GM19239 (cell line): ENCODE data around the gene TMEM82.

Experiments used
- DNase-seq: peaks from one replicate; pipeline ENCODE4 v3.0.0; 2011; ENCODE audit warnings: low spot score; ENCODE audit not compliant: insufficient read length
- FAIRE-seq: peaks from 2 replicates; lab custom pipeline; 2011; peaks lifted over from hg19 to GRCh38; lab: Jason Lieb, UNC

Gene TMEM82

DNA sequence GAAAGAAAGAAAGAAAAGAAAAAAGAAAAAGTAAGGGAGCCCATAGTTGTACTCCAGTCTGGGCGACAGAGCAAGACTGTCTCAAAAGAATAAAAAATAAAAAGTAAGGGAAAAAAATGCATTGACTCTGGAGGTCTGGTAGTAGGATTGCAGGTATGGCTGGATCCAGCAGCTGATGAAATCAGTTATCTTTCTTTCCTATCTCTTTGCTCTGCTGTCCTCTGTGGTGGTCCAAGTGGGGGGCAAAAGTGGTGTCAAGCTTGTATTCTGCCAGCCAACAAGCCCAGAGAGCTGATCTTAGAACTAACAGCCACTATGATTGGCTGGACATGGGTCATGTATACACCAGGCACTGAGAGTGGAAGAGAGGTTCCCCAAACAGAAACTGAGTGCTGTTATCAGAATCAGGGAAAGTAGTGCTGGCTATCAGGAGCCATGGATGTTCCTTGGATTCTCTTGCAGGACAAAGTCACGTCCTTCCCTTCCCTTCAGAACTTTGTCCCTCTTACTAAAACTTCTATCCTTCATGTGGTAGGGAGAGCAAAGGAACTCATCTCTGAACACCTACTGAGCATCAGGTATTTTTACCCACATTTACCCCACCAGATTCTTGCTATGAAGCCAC lies 12.8 kb downstream of the TMEM82 start:
- DNase-seq: no peak
- FAIRE-seq: no peak

DNA sequence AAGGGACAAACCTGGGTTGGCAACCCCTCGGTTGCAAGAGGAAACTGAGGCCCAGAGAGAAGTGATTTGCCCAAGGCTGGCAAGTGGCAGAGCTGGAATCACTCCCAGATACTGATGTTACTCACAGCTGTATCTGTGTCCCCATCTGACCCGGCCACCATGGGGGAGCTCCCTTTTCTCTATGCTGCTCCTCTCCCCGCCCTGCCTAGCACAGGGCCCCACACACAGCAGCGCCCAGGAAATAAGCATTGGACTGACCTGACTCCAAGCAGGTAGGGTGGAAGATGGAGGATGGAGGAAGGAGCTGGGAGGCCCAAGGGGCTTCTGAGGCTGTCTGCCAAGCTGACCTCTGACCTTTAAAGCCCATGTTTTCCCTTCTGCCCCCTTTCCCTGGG lies 13.3 kb downstream of the TMEM82 start:
- FAIRE-seq (no peak), DNase-seq (no peak)

DNA sequence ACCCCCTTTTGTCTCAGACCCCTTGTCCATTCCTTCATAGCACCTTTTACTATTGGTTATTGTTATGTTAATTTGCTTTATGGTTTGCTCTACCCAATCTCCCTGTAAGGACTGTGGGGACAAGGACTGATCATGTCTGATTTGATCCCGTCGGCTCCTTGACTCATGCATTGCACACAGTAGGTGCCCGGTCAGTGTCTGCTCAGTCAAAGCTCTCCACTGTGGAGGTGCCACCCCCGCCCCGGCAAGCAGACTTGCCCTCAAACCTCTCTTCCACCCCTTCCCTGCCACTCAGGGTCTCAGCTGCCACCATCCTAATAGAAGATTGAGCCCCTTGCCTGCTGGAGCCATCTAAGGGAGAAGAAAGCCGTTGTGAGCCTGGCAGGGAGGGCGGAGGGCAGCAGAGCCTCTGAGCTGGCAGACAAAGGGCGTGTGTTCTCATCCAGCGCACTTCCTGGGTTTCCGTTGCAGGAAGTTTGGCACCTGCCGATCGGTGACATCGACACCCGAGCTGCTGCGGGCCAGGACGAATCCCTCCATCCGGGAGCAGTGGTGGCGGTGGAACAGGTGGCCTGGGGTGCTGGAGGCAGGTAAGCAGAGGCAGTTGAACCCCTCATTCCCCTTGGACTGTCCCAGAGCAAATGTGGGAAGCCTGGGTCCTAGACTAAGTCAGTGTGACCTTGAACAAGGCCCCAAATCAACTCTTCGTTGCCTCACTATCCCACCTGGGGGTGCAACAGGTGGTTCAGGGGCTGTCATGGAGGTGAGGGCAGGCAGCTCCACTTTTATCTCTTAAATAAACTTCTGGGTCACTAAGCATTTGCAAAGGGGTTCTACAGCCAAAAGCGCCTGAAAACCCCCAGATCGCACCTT lies 14.1 kb downstream of the TMEM82 start:
- FAIRE-seq: no peak
- DNase-seq: no peak

DNA sequence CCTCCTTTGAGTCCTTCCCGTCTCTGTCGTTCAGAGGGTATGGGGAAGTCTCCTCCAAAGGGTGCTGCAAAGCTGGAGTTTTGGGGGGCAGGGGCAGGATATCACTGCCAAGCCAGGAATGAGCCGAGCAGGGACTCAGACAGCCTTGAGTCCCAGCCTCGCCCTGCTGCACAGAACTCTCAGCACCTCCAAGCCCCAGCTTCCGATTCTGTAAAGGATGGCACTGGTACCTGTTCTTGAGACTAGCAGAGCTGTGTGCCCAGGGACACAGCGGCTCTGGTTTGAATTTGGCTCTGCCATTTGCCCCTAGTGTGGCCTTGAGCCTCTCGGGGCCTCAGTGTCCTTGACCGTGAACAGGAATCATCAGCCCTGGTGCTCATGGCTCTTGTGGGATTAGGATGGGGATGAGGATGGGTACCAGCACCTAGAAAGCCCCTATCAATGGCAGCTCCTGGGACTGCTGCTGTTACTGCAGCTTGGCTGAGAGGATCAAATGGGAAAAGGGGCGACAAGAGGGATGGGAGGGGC lies 14.8 kb downstream of the TMEM82 start:
- FAIRE-seq (no peak), DNase-seq (no peak)

DNA sequence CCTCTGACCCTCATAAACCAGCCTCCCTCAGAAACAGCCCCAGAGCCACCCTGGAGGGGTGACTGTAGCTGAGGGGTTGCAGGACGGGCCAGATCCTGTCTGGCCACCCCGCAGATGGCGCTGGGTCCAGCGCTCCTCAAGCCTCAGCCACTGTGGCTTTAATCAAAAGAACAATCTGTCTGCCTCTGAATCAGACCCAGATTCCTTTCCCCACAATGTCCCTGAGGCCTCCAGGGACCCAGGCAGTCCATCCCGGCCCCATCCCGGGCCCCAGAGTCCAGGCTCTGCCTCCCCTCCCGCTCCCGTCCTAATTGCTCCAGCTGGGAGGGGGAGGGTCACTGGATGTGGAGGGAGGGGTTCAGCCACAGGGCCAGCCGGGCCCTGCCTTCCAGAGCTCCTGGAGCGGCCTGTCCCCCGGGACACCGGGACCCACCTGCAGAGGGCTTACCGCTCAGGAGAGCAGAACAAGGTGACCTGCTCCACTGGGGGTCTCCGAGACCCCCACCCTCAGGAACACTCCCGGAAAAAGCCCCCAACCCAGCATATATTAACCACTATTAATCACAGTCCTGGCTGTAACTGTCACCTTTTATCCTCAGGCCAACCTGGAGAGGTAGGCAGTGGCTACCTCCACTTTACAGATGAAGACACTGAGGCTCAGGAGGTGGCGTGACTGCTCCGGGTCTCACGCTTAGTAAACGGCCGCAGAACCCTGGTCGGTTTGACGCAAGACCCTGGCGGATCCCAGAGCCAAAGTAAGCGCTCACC lies 15.5 kb downstream of the TMEM82 start:
- DNase-seq: no peak
- no peak for FAIRE-seq

DNA sequence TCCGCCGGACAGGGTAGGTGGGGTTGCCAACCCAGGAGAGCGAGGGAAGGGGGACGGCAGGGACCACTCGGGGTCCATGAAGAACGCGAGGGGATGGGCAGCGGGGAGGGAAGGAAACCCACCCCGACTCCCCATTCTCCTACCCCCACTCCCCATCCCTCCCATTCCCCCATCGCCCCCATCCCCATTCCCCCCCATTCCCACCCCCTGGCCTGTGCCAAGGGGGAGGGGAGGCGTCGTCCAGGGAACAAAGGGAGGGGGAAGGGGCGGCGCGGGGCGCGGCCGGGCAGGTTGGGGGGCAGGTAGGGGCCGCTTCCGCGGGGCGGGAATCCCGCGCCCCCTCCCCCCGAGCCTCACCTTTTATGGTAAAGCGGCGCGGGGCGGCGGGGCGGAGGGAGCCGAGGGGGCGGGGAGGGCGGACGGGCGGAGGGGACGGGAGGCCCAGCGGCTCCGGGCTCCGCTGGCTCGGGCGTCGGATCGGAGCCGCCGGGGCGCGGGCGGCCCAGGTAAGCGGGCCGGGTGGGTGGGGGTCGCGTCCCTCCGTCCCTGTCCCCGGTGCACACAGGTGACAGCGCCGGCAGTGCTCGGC lies 16.1 kb downstream of the TMEM82 start, which contains the start of gene FBLIM1:
FBLIM1 (plus strand) TSS at position 453 of the 589 bp plus-strand sequence. CDS start 6,189 bp downstream, outside the sequence.
- FAIRE-seq (no peak), DNase-seq (no peak)

DNA sequence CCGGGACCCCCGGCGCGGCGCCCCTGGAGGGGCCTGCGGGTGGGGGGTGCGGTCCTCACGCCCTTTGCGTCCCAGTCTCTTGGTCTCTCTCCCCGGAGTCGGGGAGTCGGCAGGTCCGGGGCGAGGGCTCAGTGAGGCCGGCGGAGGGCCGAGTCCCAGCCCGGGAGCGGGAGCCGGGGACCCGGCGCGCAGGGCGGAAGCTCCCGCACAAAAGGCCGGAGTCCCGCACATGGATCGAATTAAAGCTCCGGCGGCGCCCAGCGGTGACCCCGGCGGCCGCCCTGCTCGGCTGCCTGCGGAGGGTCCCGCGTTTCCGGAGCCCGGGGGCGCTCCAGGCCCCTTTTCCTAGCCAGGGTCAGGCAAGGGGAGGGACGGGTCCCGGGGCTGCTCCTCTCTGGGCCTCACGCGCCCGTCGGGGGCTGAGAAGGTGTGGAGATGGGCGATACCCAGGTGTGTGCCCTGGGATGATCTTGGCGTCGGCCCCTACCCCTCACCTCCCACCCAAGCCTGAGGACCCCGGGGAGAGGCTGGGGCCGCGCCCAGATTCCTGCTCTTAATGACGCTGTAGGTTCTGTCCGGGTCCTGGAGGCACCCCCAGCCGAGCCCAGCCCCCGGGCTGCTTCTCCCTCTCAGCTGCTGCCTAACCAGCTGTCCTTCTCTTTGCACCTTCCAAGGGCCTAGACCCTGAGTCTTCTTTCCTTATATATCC lies 16.8 kb downstream of the TMEM82 start:
- DNase-seq (no peak), FAIRE-seq (no peak)

DNA sequence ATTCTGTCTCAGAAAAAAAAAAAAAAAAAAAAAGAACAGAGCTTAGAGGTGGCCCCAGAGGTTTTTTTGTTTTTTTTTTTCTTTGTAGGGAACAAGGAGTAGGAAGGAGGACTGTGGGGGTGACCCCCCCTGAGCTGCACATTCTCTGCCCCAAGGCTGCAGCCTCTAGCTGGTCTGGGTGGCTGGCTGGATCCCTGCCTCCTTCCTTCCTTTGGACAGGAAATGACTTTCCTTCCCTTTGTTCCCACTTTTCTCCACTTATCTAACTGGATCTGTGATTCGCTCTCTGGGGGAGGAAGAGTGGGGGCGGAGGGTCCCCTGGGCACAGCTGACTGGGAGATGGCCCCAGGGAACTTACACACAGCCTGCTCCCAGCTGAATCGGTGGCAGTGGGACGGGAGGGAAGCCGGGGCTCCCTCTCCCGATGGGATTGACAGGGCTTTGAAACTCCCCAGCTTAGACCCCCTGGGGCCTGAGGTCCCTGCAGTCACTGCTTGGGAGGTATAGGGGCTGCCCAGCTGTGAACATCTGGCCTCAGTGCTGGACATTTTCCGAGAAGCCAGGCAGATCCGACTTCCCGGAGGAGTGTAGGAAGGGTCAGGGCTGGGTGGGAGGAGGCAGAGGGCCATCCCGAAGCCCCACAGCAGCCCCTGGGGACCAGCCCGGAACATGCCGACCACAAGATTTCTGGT lies 18.4 kb downstream of the TMEM82 start:
- FAIRE-seq (no peak), DNase-seq (no peak)

DNA sequence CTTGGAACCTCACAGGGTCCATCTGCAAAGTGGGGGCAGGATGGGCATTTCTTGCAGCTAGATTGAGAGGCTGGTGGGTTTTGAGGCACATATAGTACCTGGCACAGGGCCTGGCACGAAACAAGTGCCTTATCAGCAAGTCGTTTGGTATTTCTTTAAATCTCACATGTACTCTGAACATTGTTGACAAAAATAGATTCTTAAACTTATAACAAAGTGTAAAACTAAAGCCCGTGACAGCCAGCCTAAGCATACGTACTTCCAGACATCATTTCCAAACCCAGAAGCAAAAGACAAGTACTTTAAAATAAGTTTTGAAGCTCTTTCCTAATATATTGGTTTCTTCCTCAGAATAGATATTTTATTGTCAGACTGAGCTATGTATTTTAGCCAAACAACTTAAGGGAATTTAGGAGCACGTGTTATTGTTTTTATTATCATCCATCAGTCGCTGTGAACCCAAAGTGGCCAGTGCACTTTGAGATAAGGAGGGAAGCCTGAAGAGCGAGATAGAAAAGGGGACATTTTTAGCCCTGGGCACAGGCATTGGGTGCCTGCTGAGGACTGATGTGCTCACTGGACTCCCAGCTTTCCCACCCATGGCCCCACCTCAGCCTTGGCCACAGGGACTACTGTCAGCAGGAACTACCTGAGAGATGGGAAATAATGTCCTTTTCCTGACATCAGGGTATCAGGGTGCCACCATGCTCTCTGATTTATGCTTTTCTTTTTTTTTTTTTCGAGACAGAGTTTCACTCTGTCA lies 19.2 kb downstream of the TMEM82 start:
- no peak for FAIRE-seq
- DNase-seq: no peak

DNA sequence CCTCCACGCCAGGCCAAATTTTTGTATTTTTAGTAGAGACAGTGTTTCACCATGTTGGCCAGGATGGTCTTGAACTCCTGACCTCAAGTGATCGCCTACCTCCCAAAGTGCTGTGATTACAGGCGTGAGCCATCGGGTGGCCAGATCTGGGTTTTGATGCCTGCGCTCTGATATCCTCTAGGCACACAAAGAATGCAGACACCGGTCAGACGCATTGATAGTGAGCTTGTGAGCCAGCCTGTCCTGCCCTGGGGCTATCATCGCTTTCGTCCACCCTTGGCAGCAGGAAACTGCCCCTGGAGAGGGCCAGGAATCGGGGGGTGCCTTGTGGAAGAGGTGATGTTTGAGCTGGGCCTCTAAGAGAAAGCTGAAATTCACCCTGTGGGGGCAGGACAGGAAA lies 20.2 kb downstream of the TMEM82 start:
- DNase-seq (no peak), FAIRE-seq (no peak)

DNA sequence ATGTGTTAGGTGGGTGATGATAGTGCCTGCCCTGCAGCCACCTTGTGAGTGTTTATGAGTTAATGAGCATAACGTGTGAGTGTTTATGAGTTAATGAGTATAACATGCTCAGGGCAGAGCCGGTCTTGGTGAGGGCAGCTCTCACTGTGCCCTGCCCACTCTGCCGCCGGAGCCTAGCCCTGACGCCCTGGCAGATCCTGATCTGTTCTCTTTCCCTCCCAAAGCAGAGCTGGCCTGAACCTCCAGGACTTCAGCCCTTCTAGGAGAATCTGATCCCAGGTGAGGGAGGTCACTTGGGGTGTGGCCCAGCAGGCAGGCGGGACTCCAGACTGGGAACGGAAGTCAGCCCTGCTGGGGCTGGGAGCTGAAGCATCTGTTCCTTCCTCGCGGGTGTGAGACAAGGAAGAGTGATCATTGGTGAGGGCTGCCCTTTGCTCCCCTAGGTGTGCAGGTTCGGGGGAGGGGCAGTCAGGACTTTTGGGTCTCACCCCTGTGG lies 22.0 kb downstream of the TMEM82 start:
- FAIRE-seq: no peak

DNA sequence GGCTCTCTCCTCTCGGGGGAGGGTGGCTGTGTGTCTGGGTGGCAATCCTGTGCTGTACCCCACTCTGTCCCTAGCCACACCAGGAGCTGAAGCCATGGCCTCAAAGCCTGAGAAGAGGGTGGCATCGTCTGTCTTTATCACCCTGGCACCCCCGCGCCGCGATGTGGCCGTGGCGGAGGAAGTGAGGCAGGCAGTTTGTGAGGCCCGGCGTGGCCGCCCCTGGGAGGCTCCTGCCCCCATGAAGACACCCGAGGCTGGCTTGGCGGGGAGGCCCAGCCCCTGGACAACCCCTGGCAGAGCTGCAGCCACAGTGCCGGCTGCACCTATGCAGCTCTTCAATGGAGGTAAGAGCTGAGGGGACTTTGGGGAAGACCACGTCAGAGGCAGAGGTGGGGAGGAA lies 22.6 kb downstream of the TMEM82 start:
- DNase-seq: no peak
- FAIRE-seq: no peak

More for the DNA sequence above, 22.0 kb downstream of the TMEM82 start:
- no peak for DNase-seq

DNA sequence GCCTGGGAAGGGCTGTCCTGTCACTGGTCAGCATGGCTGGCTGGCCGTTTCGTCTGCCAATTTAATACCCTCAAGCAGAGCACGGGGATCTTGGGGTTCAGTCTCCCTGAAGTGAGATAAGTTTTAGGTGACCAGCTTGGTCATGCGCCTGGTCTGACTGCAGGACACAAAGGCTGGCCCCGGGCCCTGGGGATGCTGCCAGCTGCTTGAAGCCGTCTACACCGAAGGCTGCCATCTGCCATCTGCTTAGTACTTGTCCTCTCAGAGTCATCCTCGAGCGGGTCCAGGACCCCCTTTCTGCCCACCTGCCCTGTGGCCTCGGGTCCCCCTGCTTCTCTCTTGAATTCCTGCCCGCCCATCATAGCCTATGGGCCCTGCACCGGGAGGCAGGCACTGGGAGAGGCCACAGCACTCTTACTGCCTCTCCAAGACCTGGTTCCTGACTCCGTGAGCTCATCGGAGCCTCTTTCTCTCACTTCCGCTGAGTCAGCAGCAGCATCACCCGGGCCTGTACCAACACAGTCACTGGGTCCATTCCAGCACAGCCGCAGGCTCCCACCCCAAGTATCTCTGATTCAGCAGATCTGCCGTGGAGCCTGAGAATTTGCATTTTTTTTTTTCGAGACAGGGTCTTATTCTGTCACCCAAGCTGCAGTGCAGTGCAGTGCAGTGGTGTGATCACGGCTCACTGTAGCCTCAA lies 23.3 kb downstream of the TMEM82 start:
- no peak for DNase-seq
- FAIRE-seq: no peak

DNA sequence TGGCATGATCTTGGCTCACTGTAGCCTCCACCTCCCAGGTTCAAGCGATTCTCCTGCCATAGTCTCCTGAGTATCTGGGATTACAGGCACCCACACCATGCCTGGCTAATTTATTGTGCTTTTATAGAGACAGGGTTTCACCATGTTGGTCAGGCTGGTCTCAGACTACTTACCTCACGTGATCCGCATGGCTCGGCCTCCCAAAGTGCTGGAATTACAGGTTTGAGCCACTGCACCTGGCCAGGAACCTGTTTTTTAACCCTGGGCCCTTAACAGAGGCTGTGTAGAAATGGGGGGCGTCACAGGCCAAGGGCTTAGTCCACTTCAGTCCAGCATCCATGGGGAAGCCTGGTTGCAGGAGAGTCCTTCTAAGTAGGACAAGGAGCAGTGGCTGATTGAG lies 25.6 kb downstream of the TMEM82 start:
- no peak for DNase-seq
- FAIRE-seq: no peak

DNA sequence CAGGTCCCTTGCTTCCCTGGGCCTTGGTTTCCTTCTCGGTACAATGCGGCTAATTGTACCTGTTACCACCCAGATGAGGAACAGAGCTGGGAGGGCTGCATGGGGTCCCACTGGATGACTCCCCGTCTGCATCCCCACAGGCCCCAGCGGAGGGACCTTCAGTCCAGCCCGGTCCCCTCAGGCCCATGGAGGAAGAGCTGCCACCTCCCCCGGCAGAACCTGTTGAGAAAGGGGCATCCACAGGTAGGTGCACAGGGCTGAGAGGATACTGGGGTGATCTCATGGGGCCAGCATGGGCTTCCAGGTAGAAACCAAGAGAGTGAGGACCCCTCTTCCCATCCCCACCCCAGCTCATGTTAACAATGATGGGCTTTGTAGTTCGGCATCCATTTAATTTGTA lies 26.1 kb downstream of the TMEM82 start:
- DNase-seq (no peak), FAIRE-seq (no peak)

DNA sequence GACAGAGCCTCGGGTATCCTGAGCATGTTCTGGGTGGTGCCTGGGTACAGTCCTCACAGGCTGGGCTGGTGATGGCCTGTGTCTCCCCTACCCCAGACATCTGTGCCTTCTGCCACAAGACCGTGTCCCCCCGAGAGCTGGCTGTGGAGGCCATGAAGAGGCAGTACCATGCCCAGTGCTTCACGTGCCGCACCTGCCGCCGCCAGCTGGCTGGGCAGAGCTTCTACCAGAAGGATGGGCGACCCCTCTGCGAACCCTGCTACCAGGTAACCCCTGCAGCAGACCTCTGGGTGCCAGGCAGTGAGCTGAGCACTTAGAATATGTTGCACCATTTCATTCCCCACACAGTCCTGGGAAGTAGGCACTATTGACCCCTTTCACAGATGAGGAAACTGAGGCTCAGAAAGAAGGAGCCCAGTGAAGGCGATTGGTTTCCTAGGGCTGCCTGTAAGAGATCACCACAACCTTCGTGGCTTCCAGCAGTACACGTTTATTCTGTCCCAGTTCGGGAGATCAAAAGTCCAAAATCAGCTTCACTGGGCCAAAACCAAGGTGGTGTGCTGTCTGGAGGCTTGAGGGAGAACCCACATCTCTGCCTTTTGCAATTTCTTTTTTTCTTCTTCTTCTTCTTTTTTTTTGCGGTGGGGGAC lies 28.1 kb downstream of the TMEM82 start:
- FAIRE-seq (no peak), DNase-seq (no peak)

DNA sequence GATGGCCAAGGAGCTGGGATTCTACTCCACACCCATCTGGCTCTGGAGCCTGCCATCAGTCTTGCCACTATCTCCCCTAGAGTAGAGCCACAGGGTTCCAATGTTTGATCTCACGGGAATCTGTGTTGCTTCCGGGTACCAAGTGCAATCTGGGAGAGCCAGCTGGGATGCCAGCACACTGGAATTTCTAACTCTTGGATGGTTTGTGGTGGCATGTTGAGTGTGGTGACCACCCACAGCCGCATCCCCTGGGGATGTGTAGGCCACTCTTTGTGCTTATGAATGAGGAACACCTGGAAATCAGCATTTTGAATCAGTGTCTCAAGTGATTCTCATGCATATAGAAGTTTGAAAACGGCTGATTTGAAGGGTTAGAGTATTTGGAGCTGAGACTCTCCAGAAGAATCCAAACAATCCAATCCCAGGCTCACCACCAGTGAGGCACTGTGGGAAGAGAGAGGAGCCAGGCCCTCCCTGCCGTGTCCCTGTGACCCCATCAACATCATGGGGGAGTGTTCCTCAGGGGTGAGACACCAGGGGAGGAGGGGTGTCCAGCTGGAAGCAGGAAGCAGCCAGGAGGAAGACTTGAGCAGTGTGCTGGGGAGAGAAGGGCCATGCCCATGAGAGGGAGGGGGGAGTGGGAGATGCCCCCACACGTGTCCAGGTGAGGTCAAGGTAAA lies 29.7 kb downstream of the TMEM82 start:
- FAIRE-seq (no peak), DNase-seq (no peak)
